ENCODE results near the gene HCRT.

The HCRT gene

DNA sequence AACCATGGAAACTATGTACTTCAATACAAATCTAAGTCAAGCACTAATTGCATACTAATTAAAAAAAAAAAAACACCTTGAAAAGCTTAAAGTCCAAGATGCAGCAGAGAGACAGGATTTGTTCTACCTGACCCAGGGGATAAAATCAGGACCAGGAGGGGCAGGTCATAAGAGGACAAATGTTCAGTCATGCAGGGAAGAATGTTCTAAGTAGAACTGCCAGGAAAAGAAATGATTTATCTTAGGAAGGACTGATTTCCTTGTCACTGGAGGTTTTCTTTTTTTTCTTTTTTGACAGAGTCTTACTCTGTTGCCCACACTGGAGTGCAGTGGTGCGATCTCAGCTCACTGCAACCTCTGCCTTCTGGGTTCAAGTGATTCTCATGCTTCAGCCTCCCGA lies 18.1 kb upstream of the HCRT start:
- Histone ChIP-seq H3K27me3 (ENCODE audit: insufficient read depth, insufficient read length) (no peaks in the 10 kb centered on the region), H3K36me3 (ENCODE audit: insufficient read depth, insufficient read length, low read length) (peaks cover 7% of the 10 kb centered on the region), H3K9ac (ENCODE audit: insufficient read length, low read depth) (no peak overlapping the region), H3K9me3 (ENCODE audit: insufficient read depth, low read length) (no peaks in the 10 kb centered on the region), H3K4me3 (ENCODE audit: insufficient read length, low read depth) (no peak overlapping the region), H3K4me1 (ENCODE audit: insufficient read depth, insufficient read length) (no peaks in the 10 kb centered on the region)
- TF ChIP-seq SUZ12 (IDR thresholded peaks at IDR 0.05; ENCODE audit: extremely low read depth, insufficient read depth, insufficient read length) (no peak), YY1 (IDR thresholded peaks at IDR 0.05; ENCODE audit: insufficient read depth, insufficient read length) (no peak), ZNF274 (IDR thresholded peaks at IDR 0.05; ENCODE audit: low read depth, low read length) (no peak)
- no peak for DNase-seq (ENCODE audit: low read depth, low spot score)

DNA sequence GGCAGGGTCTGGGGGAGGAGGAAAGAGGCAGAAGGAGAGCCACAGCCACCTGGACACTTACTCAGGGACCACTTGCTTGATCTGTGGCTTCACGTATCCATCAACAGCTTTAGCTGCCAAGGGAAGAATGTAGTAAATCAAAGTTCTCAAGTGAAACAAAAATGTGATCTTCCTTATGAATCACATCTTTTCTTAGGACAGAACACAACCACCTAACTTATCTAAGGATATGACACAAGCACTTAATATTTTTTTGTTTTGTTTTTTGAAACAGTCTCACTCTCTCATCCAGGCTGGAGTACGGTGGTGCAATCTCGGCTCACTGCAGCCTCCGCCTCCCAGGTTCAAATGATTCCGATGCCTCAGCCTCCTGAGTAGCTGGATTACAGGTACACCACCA lies 17.4 kb upstream of the HCRT start:
- no peaks in the 10 kb centered on the region for H3K27me3 ChIP-seq (ENCODE audit: insufficient read depth, insufficient read length)
- no peaks in the 10 kb centered on the region for H3K9me3 ChIP-seq (ENCODE audit: insufficient read depth, low read length)
- peaks cover 7% of the 10 kb centered on the region for H3K36me3 ChIP-seq (ENCODE audit: insufficient read depth, insufficient read length, low read length)
- H3K4me1 ChIP-seq (ENCODE audit: insufficient read depth, insufficient read length): no peaks in the 10 kb centered on the region
- no peak overlapping the region for H3K9ac ChIP-seq (ENCODE audit: insufficient read length, low read depth)
- TF ChIP-seq ZNF274 (IDR thresholded peaks at IDR 0.05; ENCODE audit: low read depth, low read length) (no peak), YY1 (IDR thresholded peaks at IDR 0.05; ENCODE audit: insufficient read depth, insufficient read length) (no peak), SUZ12 (IDR thresholded peaks at IDR 0.05; ENCODE audit: extremely low read depth, insufficient read depth, insufficient read length) (no peak)
- H3K4me3 ChIP-seq (ENCODE audit: insufficient read length, low read depth): no peak overlapping the region
- no peak for DNase-seq (ENCODE audit: low read depth, low spot score)

DNA sequence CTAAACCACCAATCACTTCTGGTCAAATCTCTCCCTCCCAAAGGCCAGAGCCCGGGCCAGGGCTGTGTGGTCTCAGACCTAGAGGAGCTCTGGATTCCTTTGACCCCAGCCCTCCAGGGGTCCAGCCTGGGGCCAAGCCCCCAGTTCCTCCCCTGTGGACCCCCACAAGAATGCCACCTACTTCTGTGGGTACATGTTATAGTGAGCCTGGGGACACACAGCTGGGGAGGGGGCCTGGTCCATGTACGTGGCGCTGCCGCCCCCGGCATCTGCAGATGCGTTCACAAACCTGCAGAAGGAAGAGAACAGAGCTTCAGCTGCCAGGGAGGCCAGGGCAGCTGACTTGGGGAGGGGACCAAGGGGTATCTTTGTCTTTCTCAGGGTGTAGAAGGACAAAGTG lies 16.9 kb upstream of the HCRT start:
- H3K36me3 ChIP-seq (ENCODE audit: insufficient read depth, insufficient read length, low read length): peaks cover 3% of the 10 kb centered on the region
- no peaks in the 10 kb centered on the region for H3K9me3 ChIP-seq (ENCODE audit: insufficient read depth, low read length)
- no peak for TF ChIP-seq YY1 (IDR thresholded peaks at IDR 0.05; ENCODE audit: insufficient read depth, insufficient read length)
- TF ChIP-seq ZNF274 (IDR thresholded peaks at IDR 0.05; ENCODE audit: low read depth, low read length): no peak
- TF ChIP-seq SUZ12 (IDR thresholded peaks at IDR 0.05; ENCODE audit: extremely low read depth, insufficient read depth, insufficient read length): no peak
- no peak for DNase-seq (ENCODE audit: low read depth, low spot score)
- no peak overlapping the region for H3K9ac ChIP-seq (ENCODE audit: insufficient read length, low read depth)
- H3K4me1 ChIP-seq (ENCODE audit: insufficient read depth, insufficient read length): no peaks in the 10 kb centered on the region
- H3K4me3 ChIP-seq (ENCODE audit: insufficient read length, low read depth): no peak overlapping the region
- no peaks in the 10 kb centered on the region for H3K27me3 ChIP-seq (ENCODE audit: insufficient read depth, insufficient read length)

DNA sequence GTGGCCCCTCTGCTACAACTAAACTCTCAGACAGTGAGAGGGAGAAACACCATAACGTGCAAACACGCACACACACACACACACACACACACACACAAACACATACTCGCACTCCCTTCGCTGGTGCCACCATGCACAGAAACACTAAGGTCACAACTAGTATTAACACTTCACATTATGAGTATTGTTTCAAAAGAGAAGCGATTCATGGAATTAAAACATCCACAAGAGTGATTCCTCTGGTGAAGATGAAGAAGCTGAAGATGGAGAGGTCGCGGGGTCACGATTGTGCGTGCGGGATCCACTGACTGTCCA lies 16.2 kb upstream of the HCRT start:
- Histone ChIP-seq H3K4me3 (ENCODE audit: insufficient read length, low read depth) (no peak overlapping the region), H3K27me3 (ENCODE audit: insufficient read depth, insufficient read length) (no peaks in the 10 kb centered on the region), H3K4me1 (ENCODE audit: insufficient read depth, insufficient read length) (no peaks in the 10 kb centered on the region), H3K9ac (ENCODE audit: insufficient read length, low read depth) (no peak overlapping the region), H3K36me3 (ENCODE audit: insufficient read depth, insufficient read length, low read length) (no peaks in the 10 kb centered on the region), H3K9me3 (ENCODE audit: insufficient read depth, low read length) (no peaks in the 10 kb centered on the region)
- TF ChIP-seq ZNF274 (IDR thresholded peaks at IDR 0.05; ENCODE audit: low read depth, low read length) (no peak), SUZ12 (IDR thresholded peaks at IDR 0.05; ENCODE audit: extremely low read depth, insufficient read depth, insufficient read length) (no peak), YY1 (IDR thresholded peaks at IDR 0.05; ENCODE audit: insufficient read depth, insufficient read length) (no peak)
- no peak for DNase-seq (ENCODE audit: low read depth, low spot score)

DNA sequence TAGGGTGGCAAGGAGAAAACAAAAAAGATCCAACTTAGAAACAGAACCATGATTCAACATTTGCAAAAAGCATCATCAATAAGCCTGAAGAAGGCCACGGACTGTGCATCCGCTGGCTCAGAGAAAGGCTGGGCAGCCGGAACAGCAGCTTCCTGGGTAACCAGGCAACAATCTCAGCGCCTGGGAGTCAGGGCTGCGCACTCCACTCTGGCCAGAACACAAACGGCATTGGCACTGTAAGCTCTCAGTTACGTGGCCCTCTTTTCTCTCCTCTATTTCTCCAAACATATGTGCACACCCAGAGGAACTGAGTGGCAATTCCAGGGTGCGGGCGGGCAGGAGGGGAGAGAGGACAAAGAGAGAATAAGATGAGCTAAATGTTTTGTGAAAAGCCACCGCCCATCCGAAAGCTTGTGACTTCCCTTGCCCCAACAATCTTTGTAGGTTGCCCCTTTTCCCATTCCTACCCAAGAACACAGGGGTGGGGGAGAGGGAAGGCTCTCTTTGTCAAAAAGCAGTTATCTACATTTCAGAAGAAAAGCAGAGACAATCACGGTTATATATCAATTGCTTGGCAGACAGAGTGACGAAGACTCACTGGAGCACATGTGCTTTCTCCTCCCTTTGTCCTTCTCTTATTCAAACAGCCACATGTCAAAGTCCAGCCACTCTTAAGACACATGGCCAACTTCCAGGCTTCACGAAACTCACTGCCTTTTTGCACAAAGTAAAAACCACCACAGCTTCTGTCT lies 15.6 kb upstream of the HCRT start:
- no peak overlapping the region for H3K4me3 ChIP-seq (ENCODE audit: insufficient read length, low read depth)
- no peaks in the 10 kb centered on the region for H3K36me3 ChIP-seq (ENCODE audit: insufficient read depth, insufficient read length, low read length)
- no peak overlapping the region for H3K9ac ChIP-seq (ENCODE audit: insufficient read length, low read depth)
- TF ChIP-seq YY1 (IDR thresholded peaks at IDR 0.05; ENCODE audit: insufficient read depth, insufficient read length) (no peak), SUZ12 (IDR thresholded peaks at IDR 0.05; ENCODE audit: extremely low read depth, insufficient read depth, insufficient read length) (no peak), ZNF274 (IDR thresholded peaks at IDR 0.05; ENCODE audit: low read depth, low read length) (no peak)
- no peaks in the 10 kb centered on the region for H3K9me3 ChIP-seq (ENCODE audit: insufficient read depth, low read length)
- H3K4me1 ChIP-seq (ENCODE audit: insufficient read depth, insufficient read length): no peaks in the 10 kb centered on the region
- DNase-seq (ENCODE audit: low read depth, low spot score): no peak
- no peaks in the 10 kb centered on the region for H3K27me3 ChIP-seq (ENCODE audit: insufficient read depth, insufficient read length)

DNA sequence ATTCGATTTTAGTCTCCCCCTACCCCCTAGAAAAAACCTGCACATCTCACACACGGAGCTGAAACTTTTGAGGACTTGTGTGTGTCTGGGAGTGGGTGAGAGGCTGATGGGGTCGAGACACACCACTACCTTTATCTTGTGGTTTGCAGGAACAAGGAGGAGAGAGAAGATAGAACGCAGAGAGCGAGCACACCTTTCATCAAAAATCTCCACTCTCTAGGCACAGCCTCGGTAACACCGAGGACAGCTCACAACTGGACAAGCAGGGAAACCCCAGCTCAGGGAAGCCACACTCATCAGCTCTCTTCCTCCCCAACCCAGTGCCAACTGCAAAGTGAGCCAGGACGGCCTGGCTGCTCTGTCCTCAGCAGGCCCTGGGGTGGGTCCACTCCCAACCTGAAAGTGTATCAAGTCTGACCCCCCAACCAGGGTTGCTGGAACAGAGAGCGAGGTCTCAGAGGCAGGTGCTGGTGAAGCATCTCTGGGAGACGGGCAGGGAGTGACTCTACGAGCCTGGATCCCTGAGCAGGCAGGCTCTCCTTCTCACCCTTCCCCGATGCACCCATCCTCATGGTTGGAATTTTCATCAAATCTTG lies 14.3 kb upstream of the HCRT start:
- no peak overlapping the region for H3K9ac ChIP-seq (ENCODE audit: insufficient read length, low read depth)
- no peaks in the 10 kb centered on the region for H3K36me3 ChIP-seq (ENCODE audit: insufficient read depth, insufficient read length, low read length)
- no peaks in the 10 kb centered on the region for H3K4me1 ChIP-seq (ENCODE audit: insufficient read depth, insufficient read length)
- no peaks in the 10 kb centered on the region for H3K27me3 ChIP-seq (ENCODE audit: insufficient read depth, insufficient read length)
- no peak overlapping the region for H3K4me3 ChIP-seq (ENCODE audit: insufficient read length, low read depth)
- DNase-seq (ENCODE audit: low read depth, low spot score): no peak
- no peaks in the 10 kb centered on the region for H3K9me3 ChIP-seq (ENCODE audit: insufficient read depth, low read length)
- TF ChIP-seq ZNF274 (IDR thresholded peaks at IDR 0.05; ENCODE audit: low read depth, low read length): no peak
- no peak for TF ChIP-seq SUZ12 (IDR thresholded peaks at IDR 0.05; ENCODE audit: extremely low read depth, insufficient read depth, insufficient read length)
- no peak for TF ChIP-seq YY1 (IDR thresholded peaks at IDR 0.05; ENCODE audit: insufficient read depth, insufficient read length)

DNA sequence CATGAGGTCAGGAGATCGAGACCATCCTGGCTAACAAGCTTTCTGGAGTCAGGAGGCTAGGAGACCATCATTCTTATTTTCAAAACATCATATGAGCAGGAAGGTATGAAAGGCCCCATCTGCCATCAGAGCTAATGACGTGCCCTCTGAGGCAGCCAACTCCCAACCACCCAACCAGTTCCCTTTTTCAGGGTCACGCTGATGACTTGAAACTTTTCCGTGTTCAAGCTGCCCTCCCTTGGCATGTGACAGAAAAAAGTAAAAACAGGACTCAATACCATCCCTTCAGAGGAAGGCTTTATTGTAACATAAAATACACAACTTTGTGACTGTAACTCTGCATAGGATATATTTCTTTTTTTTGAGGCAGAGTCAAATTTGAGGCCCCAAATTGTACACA lies 13.6 kb upstream of the HCRT start:
- H3K9ac ChIP-seq (ENCODE audit: insufficient read length, low read depth): no peak overlapping the region
- H3K4me3 ChIP-seq (ENCODE audit: insufficient read length, low read depth): no peak overlapping the region
- no peak for DNase-seq (ENCODE audit: low read depth, low spot score)
- no peaks in the 10 kb centered on the region for H3K4me1 ChIP-seq (ENCODE audit: insufficient read depth, insufficient read length)
- TF ChIP-seq ZNF274 (IDR thresholded peaks at IDR 0.05; ENCODE audit: low read depth, low read length) (no peak), YY1 (IDR thresholded peaks at IDR 0.05; ENCODE audit: insufficient read depth, insufficient read length) (no peak), SUZ12 (IDR thresholded peaks at IDR 0.05; ENCODE audit: extremely low read depth, insufficient read depth, insufficient read length) (no peak)
- no peaks in the 10 kb centered on the region for H3K27me3 ChIP-seq (ENCODE audit: insufficient read depth, insufficient read length)
- H3K36me3 ChIP-seq (ENCODE audit: insufficient read depth, insufficient read length, low read length): no peaks in the 10 kb centered on the region
- H3K9me3 ChIP-seq (ENCODE audit: insufficient read depth, low read length): no peaks in the 10 kb centered on the region

Data from NT2/D1 (cell line).